BLaER1 treated with 17β-estradiol and CSF1 and Interleukin-3, amounts not matched to agents 10 nM and 100 nM (cell line): ENCODE results near the gene OLFML2A.
A peak's percentile ranks its signal among the peaks of the same experiment; 100 is the strongest.

Experiments used
- H3K27ac ChIP-seq, 11 experiments: shearing (Covaris generic); formaldehyde crosslinking; 2 replicates each; pipeline ENCODE4 v1.8.1; 2022
- H3K27me3 ChIP-seq, 11 experiments: shearing (Covaris generic); formaldehyde crosslinking; 2 replicates each; pipeline ENCODE4 v1.8.1; 2022
- H3K36me3 ChIP-seq, 11 experiments: shearing (Covaris generic); formaldehyde crosslinking; 2 replicates each; pipeline ENCODE4 v1.8.1; 2022
- H3K4me1 ChIP-seq, 10 experiments: shearing (Covaris generic); formaldehyde crosslinking; 2 replicates each; pipeline ENCODE4 v1.8.1; 2022
- H3K4me2 ChIP-seq, 11 experiments: shearing (Covaris generic); formaldehyde crosslinking; 2 replicates each; pipeline ENCODE4 v1.8.1; 2022
- H3K4me3 ChIP-seq, 10 experiments: shearing (Covaris generic); formaldehyde crosslinking; 2 replicates each; pipeline ENCODE4 v1.8.1; 2022
- H3K9ac ChIP-seq, 11 experiments: shearing (Covaris generic); formaldehyde crosslinking; 2 replicates each; pipeline ENCODE4 v1.8.1; 2022
- H3K9me3 ChIP-seq, 11 experiments: shearing (Covaris generic); formaldehyde crosslinking; replicated peaks in 1 of 11; 2 replicates each; pipeline ENCODE4 v1.8.1; 2022
- H4K20me1 ChIP-seq, 11 experiments: shearing (Covaris generic); formaldehyde crosslinking; 2 replicates each; pipeline ENCODE4 v1.8.1; 2022
- Cebpa-rat ChIP-seq, 11 experiments: shearing (Covaris generic); IDR thresholded peaks; 2 replicates each; pipeline ENCODE4 v1.8.1; 2022

The OLFML2A gene

DNA sequence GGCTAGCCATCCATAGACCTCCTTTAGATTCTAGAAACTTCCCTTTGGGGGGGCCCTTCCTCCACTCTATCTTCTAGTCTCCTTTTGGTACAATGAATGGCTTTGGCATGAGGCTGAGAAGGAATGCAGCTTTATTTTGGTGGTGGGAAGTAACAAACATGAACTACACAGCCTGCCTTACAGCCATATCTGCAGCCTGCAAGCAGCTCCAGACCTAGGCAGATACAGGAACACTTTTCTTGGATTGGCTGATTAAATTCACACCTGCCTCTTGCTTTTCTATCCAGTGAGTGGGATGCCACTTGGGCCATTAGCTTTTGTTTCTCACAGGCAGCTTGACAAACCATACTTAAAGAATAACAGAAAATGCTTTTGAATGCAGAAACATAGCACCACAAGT is 34.0 kb upstream of the OLFML2A start:
- no peak for TF ChIP-seq Cebpa-rat (IDR thresholded peaks at IDR 0.05)
- peaks cover 7 to 27% (median 10%) of the 10 kb centered on the region in 10 experiments; a peak in 16 of 20 replicates for H3K4me1 ChIP-seq
- H4K20me1 ChIP-seq: no peaks in the 10 kb centered on the region
- H3K9me3 ChIP-seq: no peaks in the 10 kb centered on the region
- no peaks in the 10 kb centered on the region for H3K36me3 ChIP-seq
- H3K27me3 ChIP-seq: no peaks in the 10 kb centered on the region
- no peak overlapping the region for H3K27ac ChIP-seq
- no peak overlapping the region for H3K4me3 ChIP-seq
- H3K4me2 ChIP-seq: peak overlapping the region in 10 of 11 experiments; percentile 23 to 52 (median 40); a peak in 18 of 22 replicates
- H3K9ac ChIP-seq: no peak overlapping the region

DNA sequence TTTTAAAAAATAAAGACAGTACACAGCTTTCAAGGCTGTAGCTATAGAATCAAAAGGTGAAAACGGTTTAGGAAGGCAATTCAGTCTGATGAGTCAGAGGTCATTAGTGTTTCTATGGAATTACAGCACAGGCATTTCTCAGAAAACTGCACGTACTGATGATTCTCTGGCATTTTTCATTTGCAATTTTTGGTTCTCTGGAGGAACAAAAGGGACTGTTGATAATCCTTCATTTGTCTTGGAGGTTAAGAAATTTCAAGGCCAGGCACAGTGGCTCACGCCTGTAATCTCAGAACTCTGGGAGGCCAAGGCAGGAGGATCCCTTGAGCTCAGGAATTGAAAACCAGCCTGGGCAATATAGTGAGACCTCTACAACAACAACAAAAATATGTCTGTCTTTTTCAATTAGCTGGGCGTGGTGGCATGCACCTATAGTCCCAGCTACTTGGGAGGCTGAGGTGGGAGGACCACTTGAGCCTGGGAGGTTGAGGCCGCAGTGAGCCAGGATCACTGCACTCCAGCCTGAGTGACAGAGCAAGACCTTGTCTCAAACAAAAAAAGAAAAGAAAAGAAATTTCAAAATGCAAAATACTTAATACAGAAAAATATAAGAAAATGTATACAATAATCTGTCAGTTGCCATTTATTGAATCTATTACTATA is 33.1 kb upstream of the OLFML2A start:
- Histone ChIP-seq H3K9me3 (no peaks in the 10 kb centered on the region), H3K4me1 (peaks cover 7 to 27% (median 10%) of the 10 kb centered on the region in 10 experiments; a peak in 16 of 20 replicates), H3K27ac (no peak overlapping the region), H3K27me3 (no peaks in the 10 kb centered on the region), H4K20me1 (no peaks in the 10 kb centered on the region), H3K4me3 (no peak overlapping the region), H3K36me3 (no peaks in the 10 kb centered on the region), H3K4me2 (peak overlapping the region in 2 of 11 experiments; percentile 0 to 23; a peak in 1 of 22 replicates), H3K9ac (no peak overlapping the region)
- no peak for TF ChIP-seq Cebpa-rat (IDR thresholded peaks at IDR 0.05)

DNA sequence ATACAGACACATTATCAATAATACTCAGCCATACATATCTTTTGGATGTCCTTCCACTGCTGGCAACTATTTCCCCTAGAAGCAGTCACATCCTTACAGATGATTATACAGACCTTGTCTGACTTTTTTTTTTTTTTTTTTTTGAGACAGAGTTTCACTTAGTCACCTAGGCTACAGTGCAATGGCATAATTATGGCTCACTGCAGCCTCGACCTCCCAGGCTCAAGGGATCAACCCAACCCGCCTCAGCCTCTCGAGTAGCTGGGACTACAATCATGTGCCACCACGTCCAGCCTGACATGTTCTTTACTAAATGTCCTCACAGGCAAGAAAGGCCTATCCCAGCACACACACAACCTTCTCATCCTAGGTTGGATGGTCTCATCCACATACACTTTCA is 29.9 kb upstream of the OLFML2A start:
- Histone ChIP-seq H3K27me3 (no peaks in the 10 kb centered on the region), H3K27ac (no peak overlapping the region), H3K4me1 (peaks cover 7 to 18% (median 10%) of the 10 kb centered on the region in 10 experiments; a peak in 16 of 20 replicates), H3K4me3 (no peak overlapping the region), H3K9ac (no peak overlapping the region), H3K9me3 (no peaks in the 10 kb centered on the region), H3K4me2 (no peak overlapping the region), H4K20me1 (peaks cover 0 to 4% (median 0%) of the 10 kb centered on the region in 11 experiments; a peak in 1 of 22 replicates), H3K36me3 (no peaks in the 10 kb centered on the region)
- TF ChIP-seq Cebpa-rat (IDR thresholded peaks at IDR 0.05): no peak

DNA sequence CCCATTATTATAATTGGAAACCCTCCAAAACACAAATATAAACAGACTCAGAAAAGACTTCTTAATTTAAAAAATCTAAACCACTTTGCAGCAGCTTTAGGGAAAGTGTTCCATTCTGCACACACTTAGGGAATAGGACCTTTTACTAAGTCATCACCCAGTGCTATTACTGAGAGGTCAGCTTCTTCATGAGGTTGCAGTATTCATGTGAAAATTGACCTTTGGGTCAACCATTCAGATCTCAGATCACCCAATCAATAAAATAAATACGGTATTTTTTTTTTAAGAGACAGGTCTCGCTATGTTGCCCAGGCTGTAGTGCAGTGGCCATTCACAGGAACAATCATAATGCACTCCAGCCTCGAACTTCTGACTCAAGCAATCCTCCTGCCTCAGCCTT is 27.6 kb upstream of the OLFML2A start:
- H3K4me3 ChIP-seq: no peak overlapping the region
- H4K20me1 ChIP-seq: peaks cover 0 to 5% (median 0%) of the 10 kb centered on the region in 11 experiments; a peak in 1 of 22 replicates
- H3K9ac ChIP-seq: no peak overlapping the region
- no peaks in the 10 kb centered on the region for H3K9me3 ChIP-seq
- H3K27me3 ChIP-seq: no peaks in the 10 kb centered on the region
- no peak overlapping the region for H3K4me2 ChIP-seq
- H3K4me1 ChIP-seq: peaks cover 0 to 7% (median under 1%) of the 10 kb centered on the region in 10 experiments; a peak in 3 of 20 replicates
- H3K36me3 ChIP-seq: no peaks in the 10 kb centered on the region
- H3K27ac ChIP-seq: no peak overlapping the region
- no peak for TF ChIP-seq Cebpa-rat (IDR thresholded peaks at IDR 0.05)

DNA sequence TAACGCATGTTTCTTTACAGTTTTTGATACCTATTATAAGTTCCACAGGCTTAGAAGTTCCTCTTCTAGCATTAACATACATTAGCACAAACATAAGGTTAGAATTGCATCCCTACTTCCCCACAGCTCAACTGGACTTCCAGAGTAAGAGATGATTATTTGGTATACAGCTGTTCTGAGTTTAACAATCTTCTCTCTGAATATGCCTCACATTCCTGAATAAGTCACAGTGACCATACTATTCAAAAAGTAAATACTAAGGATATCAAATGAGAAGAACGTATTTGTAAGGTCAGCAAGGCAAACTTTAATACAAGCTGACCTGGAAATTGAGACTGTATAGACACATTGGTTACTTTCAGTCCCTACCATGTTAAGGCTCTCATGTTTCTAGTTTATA is 27.2 kb upstream of the OLFML2A start:
- no peak overlapping the region for H3K4me2 ChIP-seq
- no peaks in the 10 kb centered on the region for H3K27me3 ChIP-seq
- no peaks in the 10 kb centered on the region for H3K36me3 ChIP-seq
- TF ChIP-seq Cebpa-rat (IDR thresholded peaks at IDR 0.05): no peak
- peaks cover 0 to 12% (median 3%) of the 10 kb centered on the region in 10 experiments; a peak in 5 of 20 replicates for H3K4me1 ChIP-seq
- H3K27ac ChIP-seq: no peak overlapping the region
- no peak overlapping the region for H3K9ac ChIP-seq
- peaks cover 0 to 5% (median 0%) of the 10 kb centered on the region in 11 experiments; a peak in 1 of 22 replicates for H4K20me1 ChIP-seq
- no peaks in the 10 kb centered on the region for H3K9me3 ChIP-seq
- H3K4me3 ChIP-seq: no peak overlapping the region

DNA sequence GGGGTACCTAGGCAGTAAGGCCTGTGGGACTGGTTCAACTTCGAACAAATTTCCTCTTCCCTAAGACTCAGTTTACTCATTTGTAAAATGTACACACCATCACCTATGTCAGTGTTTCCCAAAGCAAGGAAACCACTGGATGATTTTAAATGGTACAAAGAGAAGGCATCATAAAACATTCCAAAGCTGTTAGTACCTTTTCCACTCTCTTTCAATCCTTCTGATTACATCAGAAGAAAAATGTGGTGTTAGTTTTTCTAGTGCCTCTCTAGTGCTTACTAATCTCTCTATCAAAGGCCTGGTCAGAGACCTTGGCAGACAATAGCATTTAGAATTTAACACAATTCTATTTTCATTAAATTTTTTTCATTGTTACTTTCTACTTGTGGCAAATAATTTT is 24.0 kb upstream of the OLFML2A start:
- Histone ChIP-seq H3K36me3 (no peaks in the 10 kb centered on the region), H3K27me3 (peaks cover 0 to 12% (median 5%) of the 10 kb centered on the region in 11 experiments; a peak in 9 of 22 replicates), H4K20me1 (peaks cover 0 to 5% (median 0%) of the 10 kb centered on the region in 11 experiments; a peak in 1 of 22 replicates), H3K4me3 (no peak overlapping the region), H3K4me1 (peaks cover 5 to 39% (median 20%) of the 10 kb centered on the region in 10 experiments), H3K4me2 (no peak overlapping the region), H3K9ac (no peak overlapping the region), H3K27ac (no peak overlapping the region), H3K9me3 (no peaks in the 10 kb centered on the region)
- TF ChIP-seq Cebpa-rat (IDR thresholded peaks at IDR 0.05): no peak

DNA sequence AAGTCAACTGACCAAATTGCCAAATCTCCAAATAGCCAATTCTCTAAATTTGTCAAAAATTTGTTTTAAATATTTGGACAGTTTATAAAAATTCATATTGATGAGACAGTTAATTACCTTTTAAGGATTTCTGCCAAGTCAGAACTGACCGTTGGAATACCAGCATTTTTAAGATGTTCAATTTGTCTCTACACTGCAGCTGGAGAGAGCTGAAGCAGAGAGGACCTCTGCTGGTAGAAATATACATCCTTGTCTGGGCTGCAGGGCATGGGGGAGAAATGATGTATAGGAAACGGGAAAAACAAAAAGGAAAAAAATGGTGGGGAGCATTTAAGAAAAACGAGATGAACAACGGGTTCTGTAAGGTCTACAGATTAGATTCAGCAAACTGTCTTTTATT is 22.6 kb upstream of the OLFML2A start:
- Histone ChIP-seq H3K9ac (no peak overlapping the region), H3K9me3 (no peaks in the 10 kb centered on the region), H3K27ac (no peak overlapping the region), H3K36me3 (no peaks in the 10 kb centered on the region), H3K27me3 (peaks cover 0 to 14% (median 6%) of the 10 kb centered on the region in 11 experiments; a peak in 9 of 22 replicates), H3K4me3 (no peak overlapping the region), H3K4me2 (peak overlapping the region in 1 of 11 experiments; percentile 17; a peak in 1 of 22 replicates), H4K20me1 (peaks cover 0 to 5% (median 0%) of the 10 kb centered on the region in 11 experiments; a peak in 1 of 22 replicates), H3K4me1 (peaks cover 13 to 52% (median 32%) of the 10 kb centered on the region in 10 experiments)
- TF ChIP-seq Cebpa-rat (IDR thresholded peaks at IDR 0.05): no peak

DNA sequence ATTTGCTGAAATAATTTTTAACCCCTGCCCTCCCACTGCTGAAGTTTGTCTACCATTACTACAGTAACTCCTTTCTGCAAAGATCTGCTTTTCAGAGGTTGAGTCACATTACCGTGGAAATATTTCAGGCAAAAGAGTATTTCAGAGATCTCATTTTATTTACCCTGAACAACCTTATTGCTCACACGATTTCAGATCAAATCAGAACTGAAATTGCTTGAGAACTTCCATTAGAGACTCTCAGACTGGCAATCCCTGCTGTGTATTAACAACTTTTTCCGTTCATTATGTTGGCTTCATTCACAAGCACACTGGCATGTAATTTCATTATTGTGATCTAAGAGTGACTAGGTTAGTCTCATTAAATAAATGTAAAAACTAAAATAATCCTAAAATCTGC is 21.9 kb upstream of the OLFML2A start:
- Histone ChIP-seq H3K36me3 (no peaks in the 10 kb centered on the region), H3K27me3 (peaks cover 0 to 14% (median 6%) of the 10 kb centered on the region in 11 experiments; a peak in 9 of 22 replicates), H3K9me3 (no peaks in the 10 kb centered on the region), H3K4me2 (peak overlapping the region in 1 of 11 experiments; percentile 17; a peak in 1 of 22 replicates), H3K9ac (no peak overlapping the region), H3K27ac (no peak overlapping the region), H3K4me3 (no peak overlapping the region), H3K4me1 (peaks cover 13 to 60% (median 38%) of the 10 kb centered on the region in 10 experiments), H4K20me1 (peaks cover 0 to 5% (median 0%) of the 10 kb centered on the region in 11 experiments; a peak in 1 of 22 replicates)
- no peak for TF ChIP-seq Cebpa-rat (IDR thresholded peaks at IDR 0.05)

DNA sequence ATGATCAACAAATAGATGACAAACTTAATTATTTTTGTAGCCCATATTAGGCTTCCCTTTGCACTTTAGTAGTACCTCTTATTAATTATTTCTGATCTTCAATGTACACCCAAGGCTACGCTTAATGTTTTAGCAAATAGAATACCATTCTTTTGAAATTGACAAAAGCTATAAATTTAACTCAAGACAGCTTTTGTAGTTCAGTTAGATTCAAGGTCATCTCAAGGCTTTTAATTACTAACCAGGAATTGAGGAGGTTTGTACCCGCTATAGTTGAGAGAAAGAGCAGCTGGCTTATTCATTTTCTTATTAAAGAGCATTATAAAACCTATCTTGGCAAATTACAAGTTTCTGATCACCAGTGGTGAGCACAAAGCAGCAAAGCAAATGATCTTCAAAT is 20.9 kb upstream of the OLFML2A start:
- H3K4me2 ChIP-seq: peak overlapping the region in 3 of 11 experiments; percentile 87 to 95 (median 91); a peak in 5 of 22 replicates
- H3K27me3 ChIP-seq: peaks cover 0 to 14% (median 6%) of the 10 kb centered on the region in 11 experiments; a peak in 9 of 22 replicates
- H3K4me3 ChIP-seq: no peak overlapping the region
- no peak for TF ChIP-seq Cebpa-rat (IDR thresholded peaks at IDR 0.05)
- H3K36me3 ChIP-seq: no peaks in the 10 kb centered on the region
- H4K20me1 ChIP-seq: peaks cover 0 to 5% (median 0%) of the 10 kb centered on the region in 11 experiments; a peak in 1 of 22 replicates
- H3K27ac ChIP-seq: no peak overlapping the region
- no peak overlapping the region for H3K9ac ChIP-seq
- peaks cover 13 to 70% (median 38%) of the 10 kb centered on the region in 10 experiments for H3K4me1 ChIP-seq
- H3K9me3 ChIP-seq: no peaks in the 10 kb centered on the region
